ENCODE data around the gene LYST. TPM values are rescaled to one million over a fixed set of nuclear protein-coding genes. Genes with fewer than 3 reads are reported as not detected.

LYST gene
- total and polyA plus RNA-seq, 2 experiments from 2014 or later, result 3.0 to 6.1 TPM

DNA sequence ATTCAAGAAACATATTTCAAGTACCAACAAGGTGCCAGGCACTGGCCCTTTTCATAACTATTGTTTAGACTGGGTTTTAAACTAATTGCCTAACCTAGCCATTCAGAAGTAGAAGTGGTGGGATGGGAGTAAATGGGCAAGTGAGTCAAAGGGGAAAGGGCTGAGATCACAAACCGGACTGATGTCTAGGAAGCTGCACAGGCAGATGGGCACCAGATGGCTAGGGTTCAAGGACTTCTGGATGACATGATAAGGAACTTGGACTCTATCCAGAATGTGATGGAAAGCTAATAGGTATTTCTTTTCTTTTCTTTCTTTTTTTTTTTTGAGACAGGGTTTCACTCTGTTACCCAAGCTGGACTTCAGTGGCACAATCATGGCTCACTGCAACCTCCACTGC, 46.6 kb downstream of the LYST start:
- no peak for DNase-seq (ENCODE audit: low spot score)
- 96% methylated on average over 1 of the region's 1 CpG for WGBS (ENCODE audit: low lambda C conversion rate, missing lambda C conversion rate)
- H3K9me3 ChIP-seq (ENCODE audit: low read depth), result no peaks in the 10 kb centered on the region
- H4K20me1 ChIP-seq (ENCODE audit: insufficient read depth, poor library complexity, severe bottlenecking), result no peaks in the 10 kb centered on the region
- H3K36me3 ChIP-seq (replicated peaks; ENCODE audit: insufficient read depth, low read depth), result no peaks in the 10 kb centered on the region
- H3K4me2 ChIP-seq, result no peak overlapping the region
- H3K79me2 ChIP-seq, result no peaks in the 10 kb centered on the region
- H3K27me3 ChIP-seq, result no peaks in the 10 kb centered on the region
- no peaks in the 10 kb centered on the region for H3K9me2 ChIP-seq (replicated peaks; ENCODE audit: insufficient read depth)
- TF ChIP-seq EZH2 (IDR thresholded peaks at IDR 0.05; ENCODE audit: borderline replicate concordance) (no peak), EZH2phosphoT487 (IDR thresholded peaks at IDR 0.05; ENCODE audit: low read depth, severe bottlenecking, unreplicated experiment) (no peak)
- TF ChIP-seq, protein P1, sequence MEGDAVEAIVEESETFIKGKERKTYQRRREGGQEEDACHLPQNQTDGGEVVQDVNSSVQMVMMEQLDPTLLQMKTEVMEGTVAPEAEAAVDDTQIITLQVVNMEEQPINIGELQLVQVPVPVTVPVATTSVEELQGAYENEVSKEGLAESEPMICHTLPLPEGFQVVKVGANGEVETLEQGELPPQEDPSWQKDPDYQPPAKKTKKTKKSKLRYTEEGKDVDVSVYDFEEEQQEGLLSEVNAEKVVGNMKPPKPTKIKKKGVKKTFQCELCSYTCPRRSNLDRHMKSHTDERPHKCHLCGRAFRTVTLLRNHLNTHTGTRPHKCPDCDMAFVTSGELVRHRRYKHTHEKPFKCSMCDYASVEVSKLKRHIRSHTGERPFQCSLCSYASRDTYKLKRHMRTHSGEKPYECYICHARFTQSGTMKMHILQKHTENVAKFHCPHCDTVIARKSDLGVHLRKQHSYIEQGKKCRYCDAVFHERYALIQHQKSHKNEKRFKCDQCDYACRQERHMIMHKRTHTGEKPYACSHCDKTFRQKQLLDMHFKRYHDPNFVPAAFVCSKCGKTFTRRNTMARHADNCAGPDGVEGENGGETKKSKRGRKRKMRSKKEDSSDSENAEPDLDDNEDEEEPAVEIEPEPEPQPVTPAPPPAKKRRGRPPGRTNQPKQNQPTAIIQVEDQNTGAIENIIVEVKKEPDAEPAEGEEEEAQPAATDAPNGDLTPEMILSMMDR (IDR thresholded peaks at IDR 0.05; ENCODE audit: poor library complexity), result no peak
- H3K27ac ChIP-seq, result no peak overlapping the region
- H3K4me3 ChIP-seq, result no peak overlapping the region
- no peaks in the 10 kb centered on the region for H3K4me1 ChIP-seq (ENCODE audit: insufficient read depth)
- H2AFZ ChIP-seq, result no peak overlapping the region

DNA sequence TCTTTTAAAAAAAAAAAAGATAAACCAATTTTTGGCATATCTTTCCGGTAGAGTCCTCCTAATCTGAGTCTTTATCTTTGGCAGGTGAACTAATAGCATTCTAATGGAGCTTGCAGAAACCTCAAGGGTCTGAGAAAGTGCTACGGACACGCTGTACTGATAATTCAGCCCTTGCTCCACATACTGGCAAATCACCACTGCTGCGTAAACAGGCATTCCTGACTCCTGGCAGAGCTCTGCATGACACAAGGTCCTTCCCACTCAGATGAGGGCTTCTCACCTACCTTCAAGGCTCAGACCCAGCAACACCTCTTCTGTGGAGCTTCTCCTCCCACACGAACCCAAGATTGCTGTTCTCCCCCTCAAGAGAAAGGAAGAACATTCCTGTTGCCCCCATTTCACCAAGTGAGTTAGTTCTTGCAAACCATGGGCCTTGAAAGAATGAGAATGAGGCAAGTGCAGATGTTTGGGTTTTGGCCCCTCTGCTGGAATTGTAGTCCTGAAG, 48.0 kb downstream of the LYST start:
- TF ChIP-seq EZH2 (IDR thresholded peaks at IDR 0.05; ENCODE audit: borderline replicate concordance) (no peak), EZH2phosphoT487 (IDR thresholded peaks at IDR 0.05; ENCODE audit: low read depth, severe bottlenecking, unreplicated experiment) (no peak)
- TF ChIP-seq, protein P1 (IDR thresholded peaks at IDR 0.05; ENCODE audit: poor library complexity), result no peak
- Histone ChIP-seq H3K27ac (no peak overlapping the region), H2AFZ (no peak overlapping the region), H3K4me1 (ENCODE audit: insufficient read depth) (no peaks in the 10 kb centered on the region), H3K79me2 (no peaks in the 10 kb centered on the region), H3K9me3 (ENCODE audit: low read depth) (no peaks in the 10 kb centered on the region), H4K20me1 (ENCODE audit: insufficient read depth, poor library complexity, severe bottlenecking) (no peaks in the 10 kb centered on the region), H3K4me3 (no peak overlapping the region), H3K27me3 (no peaks in the 10 kb centered on the region), H3K9me2 (replicated peaks; ENCODE audit: insufficient read depth) (no peaks in the 10 kb centered on the region), H3K4me2 (no peak overlapping the region), H3K36me3 (replicated peaks; ENCODE audit: insufficient read depth, low read depth) (no peaks in the 10 kb centered on the region)
- DNase-seq (ENCODE audit: low spot score), result no peak
- 79% methylated on average over 5 of the region's 5 CpGs for WGBS (ENCODE audit: low lambda C conversion rate, missing lambda C conversion rate)

DNA sequence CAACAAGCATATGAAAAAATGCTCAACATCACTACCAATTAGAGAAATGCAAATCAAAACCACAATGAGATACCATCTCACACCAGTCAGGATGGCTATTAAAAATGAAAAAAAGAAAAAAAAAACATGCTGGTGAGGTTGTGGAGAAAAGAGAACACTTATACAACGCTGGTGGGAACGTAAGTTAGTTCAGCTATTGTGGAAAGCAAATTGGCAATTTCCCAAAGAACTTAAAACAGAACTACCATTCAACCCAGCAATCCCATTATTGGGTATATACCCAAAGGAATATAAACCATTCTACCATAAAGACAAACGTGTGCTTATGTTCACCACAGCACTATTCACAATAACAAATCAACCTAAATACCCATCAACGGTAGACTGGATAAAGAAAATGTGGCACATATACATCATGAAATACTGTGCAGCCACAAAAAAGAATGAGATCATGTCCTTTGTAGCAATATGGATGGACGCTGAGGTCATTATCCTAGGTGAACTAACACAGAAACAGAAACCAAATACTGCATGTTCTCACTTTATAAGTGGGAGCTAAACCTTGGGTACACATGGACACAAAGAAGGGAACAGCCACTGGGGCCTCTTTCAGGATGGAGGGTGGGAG, 49.5 kb downstream of the LYST start:
- no peaks in the 10 kb centered on the region for H3K27me3 ChIP-seq
- no peaks in the 10 kb centered on the region for H3K9me3 ChIP-seq (ENCODE audit: low read depth)
- no peak overlapping the region for H2AFZ ChIP-seq
- H3K36me3 ChIP-seq (replicated peaks; ENCODE audit: insufficient read depth, low read depth), result no peaks in the 10 kb centered on the region
- H3K9me2 ChIP-seq (replicated peaks; ENCODE audit: insufficient read depth), result no peaks in the 10 kb centered on the region
- no peak overlapping the region for H3K4me2 ChIP-seq
- no peak overlapping the region for H3K27ac ChIP-seq
- DNase-seq (ENCODE audit: low spot score), result no peak
- no peaks in the 10 kb centered on the region for H3K79me2 ChIP-seq
- TF ChIP-seq, protein P1 (IDR thresholded peaks at IDR 0.05; ENCODE audit: poor library complexity), result no peak
- TF ChIP-seq EZH2phosphoT487 (IDR thresholded peaks at IDR 0.05; ENCODE audit: low read depth, severe bottlenecking, unreplicated experiment) (no peak), EZH2 (IDR thresholded peaks at IDR 0.05; ENCODE audit: borderline replicate concordance) (no peak)
- no peaks in the 10 kb centered on the region for H3K4me1 ChIP-seq (ENCODE audit: insufficient read depth)
- no peaks in the 10 kb centered on the region for H4K20me1 ChIP-seq (ENCODE audit: insufficient read depth, poor library complexity, severe bottlenecking)
- WGBS (ENCODE audit: low lambda C conversion rate, missing lambda C conversion rate), result 91% methylated on average over 5 of the region's 5 CpGs
- H3K4me3 ChIP-seq, result no peak overlapping the region

All from hepatocyte (in vitro differentiated cells).